Measurements from ENCODE around the gene HPSE2. TPM values are rescaled to one million over a fixed set of nuclear protein-coding genes. Genes with fewer than 3 reads are reported as not detected.

Gene HPSE2
- total RNA-seq, 2 experiments from 2014 or later, result not detected

DNA sequence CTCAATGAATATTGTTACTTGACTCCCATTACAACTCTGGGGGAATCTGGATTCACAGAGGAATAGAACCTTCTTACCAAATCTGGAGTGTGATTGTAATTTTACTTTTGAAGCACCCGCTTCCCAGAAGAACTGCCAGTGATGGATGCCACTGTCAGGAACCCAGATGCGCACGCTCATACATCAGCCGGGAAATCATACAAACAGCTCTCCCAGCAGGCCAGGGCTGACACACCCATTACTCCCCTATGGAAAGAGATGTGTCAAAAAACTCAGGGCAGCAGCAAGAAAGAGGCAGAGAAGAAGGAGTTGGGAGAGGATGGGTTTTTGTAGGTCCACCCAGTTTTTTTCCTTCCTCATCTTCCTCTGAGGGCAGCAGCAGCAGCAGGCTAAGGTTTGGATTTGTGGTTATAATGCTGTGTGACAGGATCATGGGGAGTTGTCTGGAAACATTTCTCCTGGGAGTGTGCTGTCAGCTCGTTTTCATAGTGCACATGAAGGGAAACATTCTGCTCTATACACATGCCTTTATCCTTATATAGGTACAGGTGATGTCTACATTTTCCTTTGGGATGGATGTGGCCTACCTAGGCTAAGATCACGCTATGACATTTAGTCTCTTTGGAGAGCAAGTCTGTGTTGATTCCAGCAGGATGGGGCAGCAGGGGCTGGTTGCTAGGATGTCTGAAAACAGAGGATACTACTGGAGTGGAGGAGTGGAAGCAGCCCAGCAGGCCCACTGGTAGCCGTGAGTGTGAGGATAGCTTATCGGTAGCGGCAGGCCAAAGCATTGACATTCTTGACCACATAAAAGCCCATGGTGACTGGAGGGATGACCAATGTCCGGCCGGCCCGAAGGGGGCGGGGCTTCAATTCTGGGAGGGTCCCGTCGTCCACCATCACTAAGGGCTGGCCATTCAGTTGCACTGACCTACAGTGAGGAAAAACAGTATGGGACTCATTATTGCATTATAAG, 776.6 kb downstream of the HPSE2 start:
- H3K4me1 Mint-ChIP-seq (ENCODE audit: low read depth), result no peaks in the 10 kb centered on the region
- DNase-seq (no peak), ATAC-seq (no peak)
- ChIA-PET CTCF (interaction anchor here (0.6 to 2.3 kb wide), 2 partner anchors 8 to 32 kb away, joined by 3 to 8 read pairs; no protein-coding TSS in a partner anchor), POLR2A (no interaction called here)
- no peak overlapping the region for H3K27ac Mint-ChIP-seq
- TF ChIP-seq, protein P1, sequence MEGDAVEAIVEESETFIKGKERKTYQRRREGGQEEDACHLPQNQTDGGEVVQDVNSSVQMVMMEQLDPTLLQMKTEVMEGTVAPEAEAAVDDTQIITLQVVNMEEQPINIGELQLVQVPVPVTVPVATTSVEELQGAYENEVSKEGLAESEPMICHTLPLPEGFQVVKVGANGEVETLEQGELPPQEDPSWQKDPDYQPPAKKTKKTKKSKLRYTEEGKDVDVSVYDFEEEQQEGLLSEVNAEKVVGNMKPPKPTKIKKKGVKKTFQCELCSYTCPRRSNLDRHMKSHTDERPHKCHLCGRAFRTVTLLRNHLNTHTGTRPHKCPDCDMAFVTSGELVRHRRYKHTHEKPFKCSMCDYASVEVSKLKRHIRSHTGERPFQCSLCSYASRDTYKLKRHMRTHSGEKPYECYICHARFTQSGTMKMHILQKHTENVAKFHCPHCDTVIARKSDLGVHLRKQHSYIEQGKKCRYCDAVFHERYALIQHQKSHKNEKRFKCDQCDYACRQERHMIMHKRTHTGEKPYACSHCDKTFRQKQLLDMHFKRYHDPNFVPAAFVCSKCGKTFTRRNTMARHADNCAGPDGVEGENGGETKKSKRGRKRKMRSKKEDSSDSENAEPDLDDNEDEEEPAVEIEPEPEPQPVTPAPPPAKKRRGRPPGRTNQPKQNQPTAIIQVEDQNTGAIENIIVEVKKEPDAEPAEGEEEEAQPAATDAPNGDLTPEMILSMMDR (IDR thresholded peaks at IDR 0.05), result no peak
- peaks cover 13% of the 10 kb centered on the region for H3K27me3 Mint-ChIP-seq
- no peak overlapping the region for H3K4me3 Mint-ChIP-seq
- intact Hi-C loops (cut with micrococcal nuclease), result no loop called here
- no peaks in the 10 kb centered on the region for H3K9me3 Mint-ChIP-seq
- no peaks in the 10 kb centered on the region for H3K36me3 Mint-ChIP-seq (ENCODE audit: low read depth)

DNA sequence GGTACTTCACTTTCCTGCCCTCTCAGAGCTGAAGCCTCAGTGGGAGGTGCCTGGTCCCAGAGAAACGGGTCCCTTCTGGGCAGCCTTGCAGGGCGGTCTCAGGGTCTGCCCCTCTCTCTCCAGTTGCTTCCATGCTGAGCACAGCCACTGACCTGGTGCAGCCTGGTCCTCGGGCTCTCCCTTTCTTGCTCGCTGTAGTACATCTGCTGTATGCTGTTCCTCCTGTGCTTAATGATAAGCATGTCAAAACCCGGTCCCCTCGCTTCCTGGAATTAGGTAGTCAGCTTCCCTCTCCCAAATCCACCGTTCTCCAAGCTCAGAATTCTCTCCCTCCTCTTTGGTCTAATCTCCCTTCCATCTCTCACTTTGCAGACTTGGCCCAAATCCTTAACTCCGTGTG, 777.9 kb downstream of the HPSE2 start:
- ChIA-PET CTCF (interaction anchor here (0.7 to 2.3 kb wide), 2 partner anchors 10 to 542 kb away, joined by 3 to 8 read pairs; no protein-coding TSS in a partner anchor), POLR2A (no interaction called here)
- H3K9me3 Mint-ChIP-seq, result no peaks in the 10 kb centered on the region
- H3K27ac Mint-ChIP-seq, result no peak overlapping the region
- TF ChIP-seq, protein P1 (IDR thresholded peaks at IDR 0.05), result no peak
- intact Hi-C loops (cut with micrococcal nuclease), result no loop called here
- H3K4me3 Mint-ChIP-seq, result no peak overlapping the region
- no peaks in the 10 kb centered on the region for H3K36me3 Mint-ChIP-seq (ENCODE audit: low read depth)
- DNase-seq (no peak), ATAC-seq (no peak)
- peaks cover 12% of the 10 kb centered on the region for H3K27me3 Mint-ChIP-seq
- H3K4me1 Mint-ChIP-seq (ENCODE audit: low read depth), result no peaks in the 10 kb centered on the region

DNA sequence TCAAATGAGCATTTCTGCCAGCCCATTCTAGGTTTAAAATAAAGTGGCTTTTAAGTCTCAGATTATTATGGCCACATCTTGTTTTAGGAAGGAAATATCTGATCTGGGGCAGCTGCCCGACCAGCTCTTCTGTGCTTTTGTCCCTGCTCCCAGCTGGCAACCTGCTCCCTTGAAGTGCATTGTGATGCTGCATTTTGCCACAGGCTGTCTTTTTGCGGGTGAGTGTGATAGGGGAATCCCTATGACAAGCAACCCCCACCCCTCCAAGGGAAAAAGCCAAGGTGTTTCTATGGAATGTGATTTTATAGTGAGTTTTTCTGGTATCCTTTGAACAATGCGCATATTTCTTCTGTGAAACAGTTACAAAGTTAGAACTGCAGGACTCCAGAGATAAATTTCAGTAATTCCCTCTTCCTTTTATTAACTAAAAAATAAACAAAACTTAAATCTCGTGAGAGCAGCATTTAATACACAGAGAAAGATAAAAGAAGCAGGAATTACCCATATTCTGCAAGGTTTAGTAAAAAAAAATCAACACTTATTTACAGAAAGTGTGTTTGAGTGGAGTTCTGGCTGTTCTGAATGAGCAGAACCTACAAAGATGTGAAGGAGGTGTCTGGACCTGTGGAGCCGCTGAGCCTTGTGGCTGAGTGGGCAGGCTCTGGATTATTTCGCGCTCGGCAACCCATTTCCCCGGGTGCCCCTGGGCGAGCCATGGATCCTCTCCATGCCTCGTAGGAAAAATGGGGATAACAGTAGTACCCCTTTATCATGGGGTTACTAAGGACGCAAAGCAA, 778.8 kb downstream of the HPSE2 start:
- no peaks in the 10 kb centered on the region for H3K9me3 Mint-ChIP-seq
- CTCF ChIA-PET, result interaction anchor here (2.3 kb wide), 1 partner anchor 10 kb away, joined by 8 read pairs; no protein-coding TSS in a partner anchor
- H3K27me3 Mint-ChIP-seq, result peaks cover 17% of the 10 kb centered on the region
- no peaks in the 10 kb centered on the region for H3K36me3 Mint-ChIP-seq (ENCODE audit: low read depth)
- intact Hi-C loops (cut with micrococcal nuclease), result no loop called here
- H3K4me1 Mint-ChIP-seq (ENCODE audit: low read depth), result no peaks in the 10 kb centered on the region
- H3K4me3 Mint-ChIP-seq, result no peak overlapping the region
- ATAC-seq, result no peak
- POLR2A ChIA-PET, result interaction anchor here (0.9 kb wide), 1 partner anchor 10 kb away, joined by 3 read pairs; no protein-coding TSS in a partner anchor
- no peak overlapping the region for H3K27ac Mint-ChIP-seq
- TF ChIP-seq, protein P1 (IDR thresholded peaks at IDR 0.05), result no peak
- no peak for DNase-seq

DNA sequence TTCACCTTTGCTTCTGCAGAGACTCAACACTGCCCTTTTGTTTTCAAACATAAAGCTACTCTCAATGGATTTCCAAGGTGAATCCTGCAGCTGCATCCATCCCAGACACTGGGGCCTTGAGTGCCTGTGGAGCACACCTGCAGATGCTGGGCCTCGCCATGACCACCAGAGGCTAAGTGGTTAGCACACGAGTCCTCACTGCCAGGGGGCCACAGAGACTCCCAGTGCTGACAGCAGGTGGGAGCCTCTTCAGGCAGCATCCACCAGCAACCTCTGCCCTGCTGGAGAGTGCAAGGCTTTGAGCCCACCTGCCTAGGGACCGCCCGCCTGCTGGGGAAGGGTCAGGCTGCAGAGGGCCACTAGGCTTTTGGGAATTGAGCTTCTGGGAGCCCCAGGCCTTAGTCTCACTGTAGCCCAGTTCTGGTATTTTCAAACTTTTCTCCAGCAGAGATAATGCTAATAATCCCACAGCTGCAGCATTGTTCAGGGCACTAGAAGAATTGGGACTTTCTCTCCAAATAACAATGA, 779.5 kb downstream of the HPSE2 start:
- ATAC-seq, result no peak
- ChIA-PET CTCF (no interaction called here), POLR2A (interaction anchor here (0.9 kb wide), 1 partner anchor 9 kb away, joined by 3 read pairs; no protein-coding TSS in a partner anchor)
- Mint-ChIP-seq H3K9me3 (no peaks in the 10 kb centered on the region), H3K27ac (no peak overlapping the region), H3K27me3 (peaks cover 17% of the 10 kb centered on the region), H3K4me3 (no peak overlapping the region), H3K4me1 (ENCODE audit: low read depth) (no peaks in the 10 kb centered on the region), H3K36me3 (ENCODE audit: low read depth) (no peaks in the 10 kb centered on the region)
- TF ChIP-seq, protein P1 (IDR thresholded peaks at IDR 0.05), result no peak
- intact Hi-C loops (cut with micrococcal nuclease), result no loop called here
- DNase-seq, result no peak
